Aorta (tissue), 5 donors: ENCODE measurements around the gene AMDHD2. TPM values are rescaled to one million over a fixed set of nuclear protein-coding genes. Genes with fewer than 3 reads are reported as not detected.
"Not testable (repeated sequence)": the region's sequence is repeated elsewhere in the genome, so short reads cannot be mapped to it uniquely, and the experiment has no call there.

Source experiments
- ATAC-seq: fragments of 200-7000 bp; cut with Tn5 transposase; one replicate; pipeline ENCODE4 v1.9.1; 2022; ENCODE audit warnings: moderate library complexity; ENCODE audit not compliant: low FRiP score
- DNase-seq, 2 donors: peaks; one replicate each; pipeline ENCODE4 v3.0.0-alpha.2; 2020
- H3K27ac ChIP-seq, 2 donors: one replicate each; pipeline ENCODE4 v1.5.1; 2013; ENCODE audit warnings: low read length in 2 of 2, mild to moderate bottlenecking in 2 of 2, moderate library complexity in 2 of 2, control low read depth in 1 of 2, inconsistent platforms in 1 of 2, low read depth in 1 of 2
- H3K27me3 ChIP-seq, 2 donors: one replicate each; pipeline ENCODE4 v1.6.1; 2013; ENCODE audit warnings: control low read depth in 1 of 2, low read length in 1 of 2, mild to moderate bottlenecking in 1 of 2, moderate library complexity in 1 of 2; ENCODE audit not compliant: insufficient read depth in 2 of 2, control insufficient read depth in 1 of 2
- H3K36me3 ChIP-seq, 2 donors: one replicate each; pipeline ENCODE4 v1.6.1; 2013; ENCODE audit warnings: control low read depth in 1 of 2, low read length in 1 of 2, mild to moderate bottlenecking in 1 of 2; ENCODE audit not compliant: insufficient read depth in 2 of 2, control insufficient read depth in 1 of 2
- H3K4me1 ChIP-seq, 2 donors: one replicate each; pipeline ENCODE4 v1.6.1; 2013; ENCODE audit warnings: low read length in 2 of 2, control low read depth in 1 of 2, mild to moderate bottlenecking in 1 of 2, moderate library complexity in 1 of 2; ENCODE audit not compliant: insufficient read depth in 2 of 2, control insufficient read depth in 1 of 2
- H3K4me3 ChIP-seq, 2 donors: one replicate each; pipeline ENCODE4 v1.5.1; 2013; ENCODE audit warnings: low read length in 2 of 2, control low read depth in 1 of 2, mild to moderate bottlenecking in 1 of 2
- H3K9me3 ChIP-seq: one replicate; pipeline ENCODE4 v1.6.1; 2013; ENCODE audit warnings: mild to moderate bottlenecking, low read length; ENCODE audit not compliant: control insufficient read depth
- WGBS, 2 donors: extraction: QIAGEN DNeasy Blood & Tissue Kit; methylation state at CpG; one replicate each; pipeline ENCODE4 v1.1.7; 2013; 5-methylcytosine and 5-hydroxymethylcytosine counted together
- intact Hi-C, 2 donors: fragments of 100-400 bp; cut with DNase I; formaldehyde crosslinking; loops; one replicate each; pipeline versions ENCODE4 v1.14.2 to v1.15.0; 2022
- polyA plus RNA-seq, 2 donors: library from polyadenylated mRNA; stranded (reverse); fragments of 200-250 nt; gene quantifications; one replicate each; pipeline ENCODE4 v1.2.3, GENCODE V29; 2013
- total RNA-seq, 2 donors: library from RNA; stranded (reverse); fragmentation: NEBNext Ultra II Directional; extraction: Animal tissue kit (Norgen Biotek cat#: 25700); gene quantifications; one replicate each; pipeline ENCODE4 v1.2.1, GENCODE V29; 2021
- donor health status: healthy with polysubstance abuse.
- donor health status: Bipolar disorder and iron deficiency.
- donor health status: DM: no; HTN: no; CAD: no.
- donor health status: DM: no; HTN: no; CAD: no.
- donor health status: DM: yes; HTN: yes; CAD: no.

Gene AMDHD2
- total and polyA plus RNA-seq, 4 donors: 19.5 to 48.6 (median 33.3) TPM

DNA sequence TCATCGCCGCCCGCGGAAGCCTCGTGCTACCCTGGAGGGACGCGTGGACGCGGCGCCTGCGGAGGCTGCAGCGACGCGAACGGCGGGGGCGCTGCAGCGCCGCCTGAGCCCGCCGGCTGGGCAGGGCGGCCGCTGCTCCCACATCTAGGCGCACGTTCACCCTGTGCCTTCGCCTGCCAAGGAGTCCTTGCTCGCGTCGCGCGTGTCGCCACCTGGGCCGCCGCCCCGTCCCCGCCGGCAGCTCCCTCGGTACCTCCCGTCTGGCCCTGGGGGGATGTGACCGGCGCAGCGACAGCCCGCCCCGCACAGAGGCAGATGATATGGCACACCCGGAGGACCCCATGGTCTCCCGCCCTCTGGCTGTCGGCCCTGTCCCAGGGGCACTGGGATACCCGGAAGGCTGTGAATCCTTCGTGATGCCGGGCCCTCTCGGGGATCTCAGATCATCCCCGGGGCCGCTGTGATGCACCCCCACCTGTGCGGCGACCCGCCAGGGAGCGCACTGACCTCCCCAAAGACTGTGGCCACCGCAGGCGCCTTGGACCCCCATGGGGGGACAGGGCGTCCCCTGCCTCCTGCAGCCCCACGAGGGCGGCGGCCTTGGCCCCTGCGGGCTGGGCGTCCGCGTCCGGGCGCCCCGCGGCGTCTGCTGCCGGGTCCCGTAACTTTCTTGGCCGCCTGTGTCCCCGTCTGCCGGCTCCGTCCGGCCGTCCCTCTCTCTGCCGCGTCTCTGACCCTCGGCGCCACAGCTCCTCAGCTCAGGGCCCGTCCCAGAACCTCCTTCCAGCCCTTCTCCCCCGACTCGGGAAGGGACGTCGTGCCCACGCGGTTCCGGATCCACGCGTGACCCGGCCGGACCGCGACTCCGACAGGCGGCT lies 45.9 kb upstream of the AMDHD2 start:
- 0 to 1% methylated on average over 54 to 100 of the region's 100 CpGs for WGBS, 2 donors
- H3K4me3 ChIP-seq: peak overlapping the region; percentile 32 to 69
- H3K9me3 ChIP-seq: no peaks in the 10 kb centered on the region
- H3K4me1 ChIP-seq: no peaks in the 10 kb centered on the region
- DNase-seq (peak in 1 of 2 donors; percentile 60), ATAC-seq (peak; percentile 63)
- no peaks in the 10 kb centered on the region for H3K27me3 ChIP-seq
- no peak overlapping the region for H3K27ac ChIP-seq
- H3K36me3 ChIP-seq: no peaks in the 10 kb centered on the region
- intact Hi-C loops: no loop called here

DNA sequence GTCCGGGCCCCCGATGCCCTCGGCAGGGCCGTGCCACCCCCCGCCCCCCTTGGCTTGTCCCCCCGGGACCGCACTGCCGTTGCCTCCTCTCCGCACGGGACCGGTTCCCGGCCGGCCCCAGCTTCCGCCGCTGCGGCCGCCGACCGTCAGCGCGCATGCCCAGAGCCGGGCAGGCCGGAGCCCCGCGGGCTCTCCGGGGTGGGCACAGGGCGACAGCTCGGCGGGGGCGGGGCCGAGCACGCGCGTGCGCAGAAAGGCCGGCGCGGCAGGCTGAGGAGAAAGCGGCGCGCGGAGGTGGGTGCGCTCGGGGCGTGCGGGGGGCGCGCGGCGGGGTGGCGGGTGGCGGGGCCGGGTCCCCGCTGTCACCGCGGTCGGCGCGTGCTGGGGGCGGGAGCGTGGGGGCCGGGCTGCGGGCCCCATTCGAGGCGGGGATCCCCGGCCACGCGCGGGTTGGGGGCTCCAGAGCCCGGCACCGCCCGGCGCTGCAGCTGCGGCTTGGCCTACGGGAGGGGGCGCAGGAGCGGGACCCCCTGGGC lies 45.2 kb upstream of the AMDHD2 start, which contains the start of gene TBC1D24:
TBC1D24 (plus strand) TSS at position 251 of the 536 bp plus-strand sequence. CDS start 21,022 bp downstream, outside the sequence.
- Histone ChIP-seq H3K27ac (no peak within 1 kb of the TSS), H3K36me3 (no peaks in the 10 kb centered on the region), H3K27me3 (no peaks in the 10 kb centered on the region), H3K4me3 (peak within 1 kb of the TSS; percentile 61 to 69), H3K4me1 (no peaks in the 10 kb centered on the region), H3K9me3 (no peaks in the 10 kb centered on the region)
- peak; percentile 91 to 95 for DNase-seq
- WGBS, 2 donors: 0 to 1% methylated on average over 43 to 77 of the region's 77 CpGs
- ATAC-seq: peak; percentile 91
- intact Hi-C loops: no loop called here

DNA sequence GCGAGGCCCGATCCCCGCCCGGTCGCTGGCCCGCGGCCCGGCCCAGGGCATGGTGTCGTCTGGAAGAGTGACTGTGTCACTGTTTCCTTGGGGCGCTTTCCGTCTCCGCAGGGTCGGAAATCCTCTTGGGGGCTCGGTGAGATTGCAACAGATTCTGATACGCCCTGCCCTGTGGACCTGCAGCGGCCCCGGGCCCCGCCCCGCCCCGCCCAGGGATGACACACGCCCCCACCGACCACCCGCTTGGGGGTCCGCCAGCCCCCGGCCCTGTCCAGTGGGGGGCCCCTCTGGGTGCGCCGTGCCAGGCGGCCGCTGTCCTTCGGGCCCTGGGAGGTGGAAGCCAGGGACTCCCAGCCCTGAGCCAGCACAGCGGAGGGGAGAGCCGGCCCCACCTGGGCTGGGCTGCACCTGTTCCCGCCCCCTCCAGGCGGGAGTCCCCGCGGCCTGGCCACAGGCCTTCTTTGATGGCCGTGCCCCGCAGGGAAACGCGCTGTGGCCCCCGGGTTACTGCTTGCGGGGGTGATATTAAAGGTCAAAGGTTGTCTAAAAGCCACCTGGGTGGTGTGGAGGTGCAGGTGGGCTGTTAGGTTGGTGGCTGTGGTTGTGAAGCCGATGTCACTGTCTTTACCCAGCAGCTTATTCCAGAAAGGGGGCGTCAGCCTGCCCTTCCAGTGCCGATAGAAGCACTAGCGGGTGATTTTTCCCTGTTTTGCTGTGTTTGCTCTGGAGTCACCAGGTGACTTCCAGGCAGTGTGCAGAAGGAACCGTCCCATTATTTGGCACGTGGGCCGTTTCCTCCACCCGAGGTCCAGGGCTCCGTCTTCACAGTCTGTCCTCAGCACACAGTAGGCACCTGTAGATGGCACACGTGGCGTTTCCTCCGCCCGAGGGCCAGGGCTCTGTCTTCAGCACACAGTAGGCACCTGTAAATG lies 44.5 kb upstream of the AMDHD2 start:
- Histone ChIP-seq H3K27me3 (no peaks in the 10 kb centered on the region), H3K27ac (no peak overlapping the region), H3K9me3 (no peaks in the 10 kb centered on the region), H3K4me3 (peak overlapping the region; percentile 61 to 69), H3K36me3 (no peaks in the 10 kb centered on the region), H3K4me1 (no peaks in the 10 kb centered on the region)
- intact Hi-C loops: no loop called here
- DNase-seq: no peak
- ATAC-seq: no peak
- WGBS, 2 donors: 13 to 16% methylated on average over 49 to 55 of the region's 55 CpGs

GRCh38 chr16:2476345-2476720 lies 43.8 kb upstream of the AMDHD2 start:
- H3K27me3 ChIP-seq: no peaks in the 10 kb centered on the region
- no peaks in the 10 kb centered on the region for H3K9me3 ChIP-seq
- H3K27ac ChIP-seq: no peak overlapping the region
- intact Hi-C loops: no loop called here
- no peaks in the 10 kb centered on the region for H3K4me1 ChIP-seq
- H3K4me3 ChIP-seq: no peak overlapping the region
- ATAC-seq: no peak
- no peaks in the 10 kb centered on the region for H3K36me3 ChIP-seq
- DNase-seq: no peak
- WGBS, 2 donors: 94% methylated on average over 9 of the region's 9 CpGs

GRCh38 chr16:2476741-2477140 lies 43.4 kb upstream of the AMDHD2 start:
- Histone ChIP-seq H3K36me3 (no peaks in the 10 kb centered on the region), H3K27me3 (no peaks in the 10 kb centered on the region), H3K27ac (no peak overlapping the region), H3K4me3 (no peak overlapping the region), H3K4me1 (no peaks in the 10 kb centered on the region), H3K9me3 (no peaks in the 10 kb centered on the region)
- no peak for DNase-seq
- no peak for ATAC-seq
- intact Hi-C loops: no loop called here
- 87 to 91% methylated on average over 3 of the region's 3 CpGs for WGBS, 2 donors

DNA sequence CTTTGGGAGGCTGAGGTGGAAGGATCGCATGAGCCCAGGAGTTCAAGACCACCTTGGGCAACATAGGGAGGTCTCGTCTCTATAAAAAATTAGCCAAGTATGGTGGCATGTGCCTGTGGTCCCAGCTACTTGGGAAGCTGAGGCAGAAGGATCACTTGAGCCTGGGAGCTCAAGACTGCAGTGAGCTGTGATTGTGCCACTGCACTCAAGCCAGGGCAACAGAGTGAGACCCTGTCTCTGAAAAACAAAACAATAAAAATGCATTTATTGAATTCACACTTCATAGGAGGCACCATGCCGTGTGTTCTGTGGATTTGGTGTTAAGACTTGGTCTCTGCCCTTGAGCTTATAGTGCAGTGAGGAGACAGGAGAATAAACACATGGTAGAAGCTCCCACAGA lies 42.8 kb upstream of the AMDHD2 start:
- Histone ChIP-seq H3K9me3 (no peaks in the 10 kb centered on the region), H3K4me1 (no peaks in the 10 kb centered on the region), H3K27me3 (no peaks in the 10 kb centered on the region), H3K36me3 (no peaks in the 10 kb centered on the region), H3K4me3 (no peak overlapping the region), H3K27ac (no peak overlapping the region)
- DNase-seq (no peak), ATAC-seq (no peak)
- WGBS, 2 donors: 95 to 97% methylated on average over 3 of the region's 3 CpGs
- intact Hi-C loops: no loop called here

GRCh38 chr16:2478279-2478678 lies 41.9 kb upstream of the AMDHD2 start:
- Histone ChIP-seq H3K27me3 (no peaks in the 10 kb centered on the region), H3K27ac (no peak overlapping the region), H3K4me1 (no peaks in the 10 kb centered on the region), H3K9me3 (no peaks in the 10 kb centered on the region), H3K36me3 (no peaks in the 10 kb centered on the region), H3K4me3 (no peak overlapping the region)
- 25 to 28% methylated on average over 8 of the region's 8 CpGs for WGBS, 2 donors
- no peak for DNase-seq
- intact Hi-C loops: no loop called here
- no peak for ATAC-seq

GRCh38 chr16:2479996-2480395 lies 40.2 kb upstream of the AMDHD2 start:
- intact Hi-C loops, H3K4me1 ChIP-seq, H3K27ac ChIP-seq, H3K4me3 ChIP-seq, DNase-seq, H3K9me3 ChIP-seq, H3K27me3 ChIP-seq, H3K36me3 ChIP-seq, ATAC-seq: not testable (repeated sequence)
- WGBS, 2 donors: 95 to 96% methylated on average over 10 of the region's 10 CpGs
